GM19395 (cell line): ENCODE measurements around the gene CERT1.
A peak's percentile ranks its signal among the peaks of the same experiment; 100 is the strongest.
"Not testable (repeated sequence)": the region's sequence is repeated elsewhere in the genome, so short reads cannot be mapped to it uniquely, and the experiment has no call there.

Experiments used
- ATAC-seq: cut with Tn5 transposase; IDR thresholded peaks from one replicate; pipeline ENCODE4 v1.9.1; 2021; ENCODE audit warnings: mild to moderate bottlenecking, moderate library complexity; ENCODE audit not compliant: unreplicated experiment

CERT1 gene

DNA sequence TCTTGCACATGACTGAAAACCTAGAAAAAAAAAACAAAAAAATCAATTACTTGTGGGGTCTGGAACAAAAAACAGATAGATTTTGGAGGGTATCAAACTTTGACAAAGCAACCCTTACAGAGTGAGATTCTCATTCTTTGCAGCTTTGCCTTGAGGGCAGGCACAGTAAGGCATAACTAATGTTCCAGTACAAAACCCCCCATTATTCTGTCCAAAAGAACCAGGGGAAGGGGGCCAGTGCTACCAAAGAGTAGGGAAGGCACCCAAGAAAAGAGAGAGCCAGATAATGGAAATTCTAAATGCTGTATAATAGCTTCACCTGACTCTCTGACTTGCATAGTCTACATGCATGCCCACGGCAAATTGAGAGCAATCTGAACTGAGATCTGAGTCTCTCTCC lies 13.2 kb upstream of the CERT1 start:
- ATAC-seq: no peak

- ATAC-seq: peak; percentile 93
Observed at GRCh38 chr5:75524071-75524470, 12.6 kb upstream of the CERT1 start.

DNA sequence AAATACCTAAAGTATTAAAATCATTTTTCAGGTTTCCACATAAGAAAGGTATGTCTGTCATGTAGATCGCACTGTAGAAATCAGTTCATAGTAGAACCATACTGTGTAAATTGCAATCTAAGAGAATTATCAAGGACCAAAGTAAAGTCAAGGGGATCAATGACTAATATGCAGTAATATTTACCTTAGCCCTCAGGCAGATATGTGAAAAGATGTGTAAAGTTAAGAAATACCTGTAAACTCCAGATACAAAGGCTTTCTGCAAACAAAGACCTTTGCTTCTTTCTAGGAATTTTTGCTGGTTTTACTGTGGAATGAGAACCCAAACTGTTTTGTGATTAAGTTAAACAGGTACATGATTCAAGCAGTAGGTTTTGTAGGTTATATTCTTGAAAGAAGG lies 11.8 kb upstream of the CERT1 start:
- no peak for ATAC-seq

DNA sequence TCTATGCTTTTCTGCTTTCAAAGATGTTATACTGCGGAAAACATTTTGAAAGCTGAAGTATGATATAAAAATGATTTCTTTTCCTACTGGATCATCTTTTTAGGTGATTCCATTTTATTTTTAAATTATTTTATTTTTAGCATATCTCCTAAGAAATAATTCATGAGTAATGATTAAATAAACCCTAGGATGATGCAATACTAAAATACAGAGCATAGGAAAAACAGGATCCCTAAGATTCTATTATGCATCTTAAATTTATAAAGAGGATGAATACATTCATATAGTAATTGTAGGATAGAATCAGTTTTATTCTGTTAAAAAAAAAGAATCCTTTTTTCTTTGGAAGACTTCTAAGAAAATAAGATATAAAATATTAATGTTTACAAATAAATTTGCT lies 11.1 kb upstream of the CERT1 start:
- no peak for ATAC-seq

DNA sequence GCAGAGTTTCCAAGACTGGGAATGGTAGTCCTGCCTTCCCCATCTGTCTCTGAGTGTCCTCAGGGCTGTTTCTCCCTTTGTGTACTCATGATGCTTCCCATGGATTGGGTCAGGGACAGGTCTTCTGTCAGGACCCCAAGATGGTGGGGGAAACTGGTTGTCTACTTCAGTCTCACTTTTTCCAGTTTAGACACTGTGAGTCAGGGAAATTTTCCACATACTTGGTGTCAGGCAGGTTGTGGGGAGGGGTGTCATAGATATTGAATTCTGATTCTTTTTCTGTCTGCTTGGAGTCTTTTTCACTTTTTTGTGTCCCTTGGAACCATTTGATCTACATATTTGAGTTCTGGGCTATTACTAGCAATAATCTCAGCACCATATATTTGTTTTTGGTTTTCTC lies 10.6 kb upstream of the CERT1 start:
- no peak for ATAC-seq

DNA sequence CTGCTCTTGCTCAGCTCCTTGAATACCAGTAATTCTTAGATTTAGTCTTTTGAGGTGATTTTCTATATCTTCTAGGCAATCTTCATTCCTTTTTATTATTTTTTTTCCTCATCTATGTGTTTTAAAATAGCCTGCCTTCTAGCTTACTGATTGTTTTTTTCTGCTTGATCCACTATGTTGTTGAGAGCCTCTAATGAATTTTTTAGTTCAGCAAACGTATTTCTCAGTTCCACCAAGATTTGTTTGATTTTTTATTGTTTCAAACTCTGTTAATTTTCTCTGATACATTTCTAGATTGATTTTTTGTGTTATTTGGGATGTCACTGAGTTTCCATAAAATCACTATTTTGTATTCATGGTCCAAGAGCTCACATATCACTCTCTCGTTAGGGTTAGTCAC lies 9.8 kb upstream of the CERT1 start:
- ATAC-seq: no peak

DNA sequence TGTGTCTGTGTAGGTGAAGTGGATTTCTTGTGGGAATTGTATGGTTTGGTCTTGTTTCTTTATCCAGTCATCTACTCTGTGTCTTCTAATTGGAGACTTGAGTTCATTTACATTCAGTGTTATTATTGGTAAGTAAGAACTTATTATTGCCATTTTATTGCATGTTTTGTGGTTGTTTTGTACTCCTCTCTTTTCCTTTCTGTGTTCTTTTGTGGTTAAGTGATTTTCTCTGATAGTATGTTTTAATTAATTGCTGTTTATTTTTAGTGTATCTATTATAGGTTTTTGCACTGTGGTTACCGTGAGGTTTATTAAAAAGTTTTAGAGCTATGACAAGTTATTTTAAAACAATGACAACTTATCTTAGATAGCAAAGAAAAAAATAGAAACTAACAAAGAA lies 8.3 kb upstream of the CERT1 start:
- no peak for ATAC-seq

DNA sequence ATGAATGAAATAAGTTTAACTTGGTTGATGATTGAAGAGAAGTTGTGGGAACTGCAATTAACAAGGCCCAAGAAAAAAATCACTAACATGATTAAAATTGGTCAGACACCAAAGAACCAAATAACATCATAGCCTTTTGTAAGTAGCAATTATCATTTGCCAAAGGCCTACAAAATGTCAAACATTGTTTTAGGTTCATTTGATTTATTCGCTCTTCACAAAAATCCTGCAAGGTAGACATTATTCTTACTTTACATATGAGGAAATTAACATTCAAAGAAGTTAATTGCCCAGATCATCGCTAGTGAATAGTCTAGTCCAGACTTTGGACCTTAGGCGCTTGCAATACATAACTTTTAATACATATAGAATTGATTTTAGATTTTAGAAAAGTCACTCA lies 2.9 kb upstream of the CERT1 start:
- no peak for ATAC-seq

GRCh38 chr5:75513841-75514240 lies 2.4 kb upstream of the CERT1 start:
- no peak for ATAC-seq

DNA sequence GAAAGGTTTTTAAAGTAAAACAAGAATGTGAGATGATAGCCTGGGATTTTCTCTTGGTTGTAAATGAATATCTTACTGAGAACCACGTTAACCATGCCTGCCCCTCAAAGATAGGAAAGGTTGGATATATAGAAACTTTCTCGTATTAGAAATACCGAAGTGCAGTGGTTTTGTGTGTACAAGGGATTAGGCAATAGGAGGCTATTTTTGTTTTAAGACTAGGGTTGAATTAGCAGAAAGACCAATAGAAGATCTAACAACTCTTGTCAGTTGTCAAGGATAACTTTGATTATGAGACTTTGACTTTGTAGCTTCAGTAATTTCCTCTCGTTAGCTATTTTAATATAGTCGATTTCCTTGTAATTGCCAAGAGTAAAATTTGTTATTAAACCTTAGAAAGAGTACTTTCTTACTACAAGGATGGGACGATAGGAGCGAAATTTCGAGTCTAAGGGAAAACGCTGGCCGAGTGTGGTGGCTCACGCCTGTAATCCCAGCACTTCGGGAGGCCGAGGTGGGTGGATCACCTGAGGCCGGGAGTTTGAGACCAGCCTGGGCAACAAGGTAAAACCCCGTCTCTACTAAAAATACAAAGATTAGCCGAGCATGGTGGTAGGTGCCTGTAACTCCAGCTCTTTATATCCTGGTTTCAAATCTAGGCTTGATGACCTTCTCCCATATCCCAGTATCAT lies 1.1 kb upstream of the CERT1 start:
- ATAC-seq: no peak

DNA sequence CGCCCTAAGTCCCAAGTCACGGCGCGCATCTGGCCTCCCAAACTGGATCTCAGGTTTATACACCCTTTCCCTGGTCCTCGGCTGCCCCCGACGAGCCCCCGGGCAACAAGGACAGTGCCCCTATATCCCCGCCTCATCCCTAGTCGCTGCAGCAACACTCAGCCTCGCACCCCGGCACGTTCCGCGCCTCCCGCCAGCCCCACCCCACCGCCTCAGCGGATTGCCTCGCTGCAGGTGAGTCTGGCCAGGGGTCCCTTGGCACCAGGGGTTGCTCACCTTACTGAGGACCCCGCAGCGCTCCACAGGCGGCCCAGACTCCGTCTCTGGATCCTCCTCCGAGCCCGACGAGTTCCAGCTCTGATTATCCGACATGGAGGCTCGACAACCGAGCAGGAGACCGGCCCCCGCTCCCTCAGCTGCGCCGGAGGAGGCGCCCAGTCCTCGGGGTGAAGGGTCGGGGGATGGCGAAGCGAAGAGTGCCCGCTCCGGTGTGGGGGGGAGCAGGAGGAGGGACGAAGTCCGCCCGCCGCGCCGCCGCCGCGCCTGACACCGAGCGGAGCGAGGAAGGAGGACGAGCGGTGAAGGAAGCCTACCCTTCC lies 494 bp downstream of the CERT1 start:
- ATAC-seq: peak; percentile 32

DNA sequence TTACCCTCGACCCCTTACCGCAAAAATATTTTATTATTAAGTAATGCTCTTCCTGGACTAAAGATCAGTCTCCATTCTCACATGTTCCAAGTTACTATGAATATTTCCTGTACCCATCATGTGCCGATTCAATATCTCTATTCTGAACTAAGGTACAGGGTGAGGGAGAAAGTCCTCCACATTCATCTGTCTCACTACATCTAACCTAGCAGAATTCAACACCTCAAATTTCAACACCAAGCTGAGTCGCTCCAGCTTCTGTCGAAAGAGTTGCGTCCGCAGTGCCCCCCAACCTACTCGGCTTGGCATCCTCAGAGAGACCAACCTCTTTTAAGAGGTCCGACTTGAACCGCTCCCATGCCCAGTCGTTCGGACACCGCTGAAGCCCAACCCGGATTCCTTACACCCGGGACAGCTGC lies 1.0 kb downstream of the CERT1 start:
- ATAC-seq: peak; percentile 14

- ATAC-seq: no peak
Observed at GRCh38 chr5:75509956-75510355, 1.5 kb downstream of the CERT1 start.

DNA sequence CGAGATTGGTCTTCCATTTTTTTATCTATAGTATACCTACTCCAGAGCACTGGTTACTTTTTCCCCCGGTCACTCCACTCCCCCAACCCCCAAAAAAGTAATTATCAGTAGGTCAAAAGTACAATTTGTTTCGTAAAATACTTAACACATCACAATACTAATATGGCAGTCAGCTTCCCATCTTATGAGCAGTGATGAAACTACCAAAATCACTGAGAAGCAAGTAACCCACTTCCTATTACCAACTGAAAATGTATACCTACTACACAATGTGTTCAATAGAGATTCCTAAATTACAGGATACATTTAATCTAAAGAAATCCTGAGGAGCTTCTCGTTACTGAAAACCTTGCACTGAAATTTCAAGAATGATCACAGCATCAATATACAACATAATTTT lies 1.9 kb downstream of the CERT1 start:
- ATAC-seq: no peak

- no peak for ATAC-seq
Observed at GRCh38 chr5:75507841-75508240, 3.6 kb downstream of the CERT1 start.

DNA sequence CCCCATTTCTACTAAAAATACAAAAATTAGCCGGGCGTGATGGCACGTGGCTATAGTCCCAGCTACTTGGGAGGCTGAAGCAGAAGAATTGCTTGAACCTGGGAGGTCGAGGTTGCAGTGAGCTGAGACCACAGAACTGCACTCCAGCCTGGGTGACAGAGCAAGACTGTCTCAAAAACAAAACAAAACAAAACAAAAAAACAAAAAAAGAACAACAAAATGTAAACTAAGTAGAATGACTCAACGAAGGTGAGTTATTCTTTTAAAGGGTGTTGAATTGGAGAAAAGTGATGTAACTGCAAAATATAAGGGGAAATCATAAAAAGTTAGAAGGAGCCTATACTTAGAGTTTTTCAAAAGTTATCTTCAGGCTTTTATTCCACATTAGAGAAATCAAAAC lies 6.3 kb downstream of the CERT1 start:
- not testable (repeated sequence) for ATAC-seq

DNA sequence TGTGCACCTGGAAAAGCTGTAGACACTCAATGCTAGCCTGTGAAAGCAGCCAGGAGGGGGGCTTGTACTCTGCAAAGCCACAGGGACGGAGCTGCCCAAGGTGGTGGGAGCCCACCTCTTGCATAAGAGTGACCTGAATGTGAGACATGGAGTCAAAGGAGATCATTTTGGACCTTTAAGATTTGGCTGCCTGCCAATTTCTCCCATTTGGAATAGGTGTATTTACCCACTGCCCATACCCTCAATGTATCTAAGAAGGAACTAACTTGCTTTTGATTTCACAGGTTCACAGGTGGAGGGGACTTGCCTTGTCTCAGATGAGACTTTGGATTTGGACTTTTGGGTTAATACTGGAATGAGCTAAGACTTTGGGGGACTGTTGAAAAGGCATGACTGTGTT lies 12.6 kb downstream of the CERT1 start:
- not testable (repeated sequence) for ATAC-seq

- ATAC-seq: no peak
Observed at GRCh38 chr5:75498208-75498777, 13.1 kb downstream of the CERT1 start.

GRCh38 chr5:75496026-75496425 lies 15.4 kb downstream of the CERT1 start:
- ATAC-seq: no peak

- ATAC-seq: no peak
Observed at GRCh38 chr5:75491621-75492020, 19.8 kb downstream of the CERT1 start.

DNA sequence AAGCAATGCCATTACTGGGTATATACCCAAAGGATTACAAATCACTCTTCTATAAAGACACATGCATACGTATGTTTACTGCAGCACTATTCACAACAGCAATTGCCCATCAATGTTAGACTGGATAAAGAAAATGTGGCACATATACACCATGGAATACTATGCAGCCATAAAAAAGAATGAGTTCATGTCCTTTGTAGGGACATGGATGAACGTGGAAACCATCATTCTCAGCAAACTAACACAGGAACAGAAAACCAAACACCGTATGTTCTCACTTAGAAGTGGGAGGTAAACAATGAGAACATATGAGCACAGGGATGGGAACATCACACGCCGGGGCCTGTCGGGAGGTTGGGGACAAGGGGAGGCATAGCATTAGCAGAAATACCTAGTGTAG lies 21.6 kb downstream of the CERT1 start:
- not testable (repeated sequence) for ATAC-seq

- no peak for ATAC-seq
Observed at GRCh38 chr5:75484605-75485004, 26.8 kb downstream of the CERT1 start.

- no peak for ATAC-seq
Observed at GRCh38 chr5:75482482-75482881, 28.9 kb downstream of the CERT1 start.
